GM23338 (cell line): ENCODE measurements around the gene STXBP3. TPM values are rescaled to one million over a fixed set of nuclear protein-coding genes. Genes with fewer than 3 reads are reported as not detected.
"Not testable (repeated sequence)": the region's sequence is repeated elsewhere in the genome, so short reads cannot be mapped to it uniquely, and the experiment has no call there.

Experiments used
- ATAC-seq: fragments of 200-7000 bp; cut with Tn5 transposase; 3 replicates; pipeline ENCODE4 v1.9.1; 2020
- DNase-seq: peaks from one replicate; pipeline ENCODE4 v3.0.0-alpha.2; 2015; ENCODE audit warnings: low spot score
- H2AFZ ChIP-seq: fragments of 200-600 bp; sonication (generic); 2 replicates; pipeline ENCODE4 v1.8.0; 2016; ENCODE audit warnings: antibody characterized with exemption, mild to moderate bottlenecking, moderate library complexity
- H3F3A ChIP-seq: fragments of 200-600 bp; sonication (generic); replicated peaks from 2 replicates; pipeline ENCODE4 v1.8.0; 2017; ENCODE audit warnings: antibody characterized with exemption, mixed run types, low read depth
- H3K27ac ChIP-seq: fragments of 200-600 bp; sonication (generic); 2 replicates; pipeline ENCODE4 v1.6.1; 2016; ENCODE audit warnings: low read depth
- H3K27me3 ChIP-seq: fragments of 200-600 bp; sonication (generic); 2 replicates; pipeline ENCODE4 v1.8.0; 2016; ENCODE audit warnings: mild to moderate bottlenecking, mixed run types, moderate library complexity; ENCODE audit not compliant: insufficient read depth
- H3K36me3 ChIP-seq: fragments of 200-600 bp; sonication (generic); 2 replicates; pipeline ENCODE4 v1.8.0; 2016; ENCODE audit warnings: mild to moderate bottlenecking; ENCODE audit not compliant: insufficient read depth
- H3K4me1 ChIP-seq: fragments of 200-600 bp; sonication (generic); 2 replicates; pipeline ENCODE4 v1.8.0; 2016; ENCODE audit warnings: mild to moderate bottlenecking, moderate library complexity; ENCODE audit not compliant: insufficient read depth
- H3K4me2 ChIP-seq: fragments of 200-600 bp; sonication (generic); 2 replicates; pipeline ENCODE4 v1.7.1; 2017; ENCODE audit warnings: mixed run types
- H3K4me3 ChIP-seq: fragments of 200-600 bp; sonication (generic); 2 replicates; pipeline ENCODE4 v1.6.1; 2016; ENCODE audit warnings: mixed run types
- H3K79me2 ChIP-seq: fragments of 200-600 bp; sonication (generic); replicated peaks from 2 replicates; pipeline ENCODE4 v1.8.0; 2017; ENCODE audit warnings: mild to moderate bottlenecking; ENCODE audit not compliant: insufficient read depth
- H3K9me2 ChIP-seq: fragments of 200-600 bp; sonication (generic); 2 replicates; pipeline ENCODE4 v1.8.0; 2017; ENCODE audit not compliant: insufficient read depth
- H4K20me1 ChIP-seq: fragments of 200-600 bp; sonication (generic); replicated peaks from 2 replicates; pipeline ENCODE4 v1.8.0; 2017; ENCODE audit warnings: mild to moderate bottlenecking; ENCODE audit not compliant: insufficient read depth
- H3K27ac Mint-ChIP-seq: 2 replicates; pipeline ENCODE4 v1.8.0; 2020; ENCODE audit warnings: inconsistent platforms, mild to moderate bottlenecking, moderate library complexity, mixed read lengths
- H3K27me3 Mint-ChIP-seq: 3 replicates; pipeline ENCODE4 v1.8.0; 2022; ENCODE audit warnings: low read depth, mild to moderate bottlenecking, moderate library complexity, mixed read lengths, inconsistent platforms; ENCODE audit not compliant: insufficient read depth, poor library complexity
- H3K36me3 Mint-ChIP-seq: 3 replicates; pipeline ENCODE4 v1.8.0; 2021; ENCODE audit warnings: low read depth, mild to moderate bottlenecking, inconsistent platforms, moderate library complexity, mixed read lengths
- H3K4me1 Mint-ChIP-seq: 3 replicates; pipeline ENCODE4 v1.8.0; 2020; ENCODE audit warnings: mild to moderate bottlenecking, inconsistent platforms, mixed read lengths
- H3K4me3 Mint-ChIP-seq: 3 replicates; pipeline ENCODE4 v1.8.0; 2021; ENCODE audit warnings: moderate library complexity, mild to moderate bottlenecking, inconsistent platforms, mixed read lengths
- H3K9me3 Mint-ChIP-seq: 3 replicates; pipeline ENCODE4 v1.8.0; 2020; ENCODE audit warnings: moderate library complexity, mild to moderate bottlenecking, inconsistent platforms, mixed read lengths
- CREB1 ChIP-seq: fragments of 250-450 bp; sonication (Bioruptor Pico); IDR thresholded peaks from 2 replicates; pipeline ENCODE4 v1.5.0; 2020; ENCODE audit warnings: low read depth, mild to moderate bottlenecking, moderate library complexity
- EZH2 ChIP-seq: fragments of 200-600 bp; sonication (generic); IDR thresholded peaks from one replicate; pipeline ENCODE4 v1.8.0; 2017; ENCODE audit warnings: antibody characterized with exemption, mild to moderate bottlenecking, low read depth; ENCODE audit not compliant: unreplicated experiment
- EZH2phosphoT487 ChIP-seq: fragments of 200-600 bp; sonication (generic); IDR thresholded peaks from one replicate; pipeline ENCODE4 v1.8.1; 2018; ENCODE audit warnings: antibody characterized with exemption; ENCODE audit not compliant: unreplicated experiment
- POLR2AphosphoS5 ChIP-seq: IDR thresholded peaks from 2 replicates; pipeline ENCODE4 v1.6.1; 2016; ENCODE audit warnings: antibody characterized with exemption, low read depth
- REST ChIP-seq: IDR thresholded peaks from one replicate; pipeline ENCODE4 v1.6.1; 2018; ENCODE audit warnings: antibody characterized with exemption; ENCODE audit not compliant: unreplicated experiment
- STAT1 ChIP-seq: IDR thresholded peaks from one replicate; pipeline ENCODE4 v1.6.1; 2016; ENCODE audit warnings: antibody characterized with exemption; ENCODE audit not compliant: unreplicated experiment
- ZNF114 ChIP-seq: fragments of 250-450 bp; sonication (Bioruptor Pico); IDR thresholded peaks from 2 replicates; pipeline ENCODE4 v1.5.0; 2020; ENCODE audit warnings: mild to moderate bottlenecking, moderate library complexity
- ZNF331 ChIP-seq: fragments of 250-450 bp; sonication (Bioruptor Pico); IDR thresholded peaks from 2 replicates; pipeline ENCODE4 v1.5.0; 2020; ENCODE audit warnings: low read depth, mild to moderate bottlenecking, moderate library complexity
- polyA plus RNA-seq: library from polyadenylated mRNA; unstranded; fragments of >200 nt; fragmentation: Nextera tagmentation; extraction: Ambion mirVana; gene quantifications from 2 replicates; pipeline ENCODE4 v1.2.1, GENCODE V29; 2016
- total RNA-seq: library from RNA; depleted of rRNA; stranded (reverse); fragments of >200 nt; shearing (Covaris generic); gene quantifications from 2 replicates; pipeline ENCODE4 v1.2.3, GENCODE V29; 2014

STXBP3 gene
- total and polyA plus RNA-seq, 2 experiments from 2014 or later = 28.5 to 37.4 TPM

- no peak for TF ChIP-seq ZNF331 (CRISPR knock-in tag)
- no peak for TF ChIP-seq EZH2
- TF ChIP-seq STAT1 = no peak
- no peak overlapping the region for H3K27ac ChIP-seq
- no peak for DNase-seq
- Mint-ChIP-seq H3K9me3 (no peaks in the 10 kb centered on the region), H3K27me3 (peaks cover 2% of the 10 kb centered on the region), H3K4me3 (no peak overlapping the region), H3K36me3 (peaks cover 59% of the 10 kb centered on the region), H3K4me1 (no peaks in the 10 kb centered on the region), H3K27ac (no peak overlapping the region)
- no peaks in the 10 kb centered on the region for H3K9me2 ChIP-seq
- H2AFZ ChIP-seq = no peak overlapping the region
- peaks cover 48% of the 10 kb centered on the region for H3K36me3 ChIP-seq
- H3K4me3 ChIP-seq = no peak overlapping the region
- no peak for ATAC-seq
- no peaks in the 10 kb centered on the region for H3K4me1 ChIP-seq
- no peak overlapping the region for H3K4me2 ChIP-seq
- H3K27me3 ChIP-seq = no peaks in the 10 kb centered on the region
- peaks cover 7% of the 10 kb centered on the region for H4K20me1 ChIP-seq
- H3F3A ChIP-seq = peaks cover 7% of the 10 kb centered on the region; the same call in 1 of the 2 replicates
- peaks cover 16% of the 10 kb centered on the region for H3K79me2 ChIP-seq
These were observed 45.2 kb upstream of the STXBP3 start for GRCh38 chr1:108701176-108701849.

- not testable (repeated sequence) for H3K9me2 ChIP-seq, H3K27ac ChIP-seq, H3K4me3 Mint-ChIP-seq, H3K4me3 ChIP-seq, H3K27ac Mint-ChIP-seq, H3K4me2 ChIP-seq, H3K27me3 Mint-ChIP-seq, H3K79me2 ChIP-seq, DNase-seq, H2AFZ ChIP-seq, ATAC-seq, H3K4me1 ChIP-seq, H3K9me3 Mint-ChIP-seq, H3K27me3 ChIP-seq, H3K4me1 Mint-ChIP-seq, H4K20me1 ChIP-seq, H3F3A ChIP-seq
- H3K36me3 Mint-ChIP-seq = peaks cover 52% of the 10 kb centered on the region
- peaks cover 40% of the 10 kb centered on the region for H3K36me3 ChIP-seq
These were observed 44.4 kb upstream of the STXBP3 start for GRCh38 chr1:108702109-108702508.

- no peaks in the 10 kb centered on the region for H3K79me2 ChIP-seq
- H3K36me3 ChIP-seq = peaks cover 22% of the 10 kb centered on the region
- no peaks in the 10 kb centered on the region for H3K9me3 Mint-ChIP-seq
- H3K27me3 Mint-ChIP-seq = peaks cover 4% of the 10 kb centered on the region
- H3K27ac ChIP-seq = no peak overlapping the region
- H3K27ac Mint-ChIP-seq = no peak overlapping the region
- H3F3A ChIP-seq = peaks cover 4% of the 10 kb centered on the region; the same call in 1 of the 2 replicates
- no peaks in the 10 kb centered on the region for H3K27me3 ChIP-seq
- no peak overlapping the region for H2AFZ ChIP-seq
- H3K4me1 ChIP-seq = no peaks in the 10 kb centered on the region
- peaks cover 4% of the 10 kb centered on the region; the same call in 1 of the 2 replicates for H4K20me1 ChIP-seq
- H3K4me2 ChIP-seq = no peak overlapping the region
- no peak overlapping the region for H3K4me3 Mint-ChIP-seq
- ATAC-seq (no peak; the same call in 2 of the 3 replicates), DNase-seq (no peak)
- H3K4me3 ChIP-seq = no peak overlapping the region
- peaks cover 33% of the 10 kb centered on the region for H3K36me3 Mint-ChIP-seq
- H3K9me2 ChIP-seq = peaks cover 3% of the 10 kb centered on the region
- H3K4me1 Mint-ChIP-seq = no peaks in the 10 kb centered on the region
- no peak for TF ChIP-seq ZNF331 (CRISPR knock-in tag)
- no peak for TF ChIP-seq EZH2phosphoT487
- no peak for TF ChIP-seq REST
- TF ChIP-seq POLR2AphosphoS5 = no peak
- no peak for TF ChIP-seq ZNF114 (CRISPR knock-in tag)
- TF ChIP-seq STAT1 = no peak
- TF ChIP-seq CREB1 (CRISPR knock-in tag) = no peak
These were observed 42.5 kb upstream of the STXBP3 start for GRCh38 chr1:108703939-108704338.
